K562 (cell line): ENCODE data around the gene MAB21L3. TPM values are rescaled to one million over a fixed set of nuclear protein-coding genes. Genes with fewer than 3 reads are reported as not detected.

Experiments
- ATAC-seq: fragments of 200-7000 bp; cut with Tn5 transposase; 3 replicates; pipeline ENCODE4 v1.9.1; 2020; ENCODE audit warnings: moderate library complexity
- BruUV-seq: library from RNA; stranded (reverse); fragments of 400-500 nt; replicated peaks from 2 replicates; lab custom pipeline; 2021; lab: Mats Ljungman, UMichigan
- CTCF ChIA-PET: fragments of 300-600 bp; formaldehyde crosslinking; extraction: SDS; loops from one replicate; lab custom pipeline; 2021; ENCODE audit warnings: low intra/inter-chr PET ratio; lab: Yijun Ruan, JAX
- POLR2A ChIA-PET: fragments of 300-600, 350-650 bp; sonication (Branson Sonifier 250); formaldehyde crosslinking; extraction: SDS; loops from one replicate; lab custom pipeline; 2021; ENCODE audit warnings: antibody characterized with exemption, inconsistent platforms; lab: Yijun Ruan, JAX
- DNase-seq, 4 experiments: peaks; one replicate each; pipeline versions ENCODE4 v3.0.0 to v3.0.0-alpha.2; 2011 to 2018; ENCODE audit warnings: low spot score in 3 of 4, mixed read lengths in 3 of 4; ENCODE audit errors: extremely low read depth in 1 of 4
- FAIRE-seq: peaks from 2 replicates; lab custom pipeline; 2011; peaks lifted over from hg19 to GRCh38; lab: Jason Lieb, UNC
- H2AFZ ChIP-seq: 2 replicates; pipeline ENCODE4 v1.6.0; 2011; ENCODE audit warnings: low read depth, low read length, control low read depth, inconsistent platforms
- H3K27ac ChIP-seq: fragments of 200-600 bp; 3 replicates; pipeline ENCODE4 v1.8.0; 2011; ENCODE audit warnings: low read depth, mild to moderate bottlenecking, control low read depth, inconsistent platforms, low read length, moderate library complexity, mixed read lengths; ENCODE audit errors: extremely low read depth
- H3K27me3 ChIP-seq, 2 experiments: fragments of 300-600 bp in 1 of 2; 2 replicates in 1 of 2; 3 replicates in 1 of 2; pipeline versions ENCODE4 v1.6.0 to v1.8.0; 2011; ENCODE audit warnings: inconsistent platforms in 2 of 2, low read length in 2 of 2, mild to moderate bottlenecking in 1 of 2, mixed read lengths in 1 of 2, moderate library complexity in 1 of 2; ENCODE audit not compliant: control insufficient read depth in 2 of 2, insufficient read depth in 2 of 2
- H3K36me3 ChIP-seq: fragments of 300-600 bp; 3 replicates; pipeline ENCODE4 v1.8.0; 2011; ENCODE audit warnings: mild to moderate bottlenecking, low read length, inconsistent platforms; ENCODE audit not compliant: control insufficient read depth, insufficient read depth
- H3K4me1 ChIP-seq, 2 experiments: fragments of 200-600 bp in 1 of 2; replicated peaks in 1 of 2; 2 replicates in 1 of 2; 3 replicates in 1 of 2; pipeline versions ENCODE4 v1.5.1 to v1.8.0; 2011; ENCODE audit warnings: inconsistent platforms in 2 of 2, low read length in 2 of 2, mild to moderate bottlenecking in 1 of 2, mixed read lengths in 1 of 2, moderate library complexity in 1 of 2; ENCODE audit not compliant: control insufficient read depth in 2 of 2, insufficient read depth in 2 of 2
- H3K4me2 ChIP-seq: 2 replicates; pipeline ENCODE4 v1.6.1; 2011; ENCODE audit warnings: low read length, control low read depth, inconsistent platforms, mixed read lengths; ENCODE audit not compliant: insufficient read depth
- H3K4me3 ChIP-seq: fragments of 200-600 bp; sonication (generic), shearing (Covaris generic); 2 replicates; pipeline ENCODE4 v1.5.1; 2016; ENCODE audit warnings: control low read depth, inconsistent platforms
- H3K79me2 ChIP-seq: fragments of 200-600 bp; 3 replicates; pipeline ENCODE4 v1.8.0; 2011; ENCODE audit warnings: low read length, inconsistent platforms; ENCODE audit not compliant: control insufficient read depth, insufficient read depth
- H3K9ac ChIP-seq, 2 experiments: 2 replicates each; pipeline versions ENCODE4 v1.6.0 to v1.6.1; 2011; ENCODE audit warnings: low read depth in 2 of 2, low read length in 2 of 2, control low read depth in 1 of 2, inconsistent platforms in 1 of 2, mild to moderate bottlenecking in 1 of 2, mixed read lengths in 1 of 2; ENCODE audit not compliant: insufficient read depth in 1 of 2
- H3K9me1 ChIP-seq: one replicate; pipeline ENCODE4 v1.6.0; 2011; ENCODE audit warnings: inconsistent platforms, mild to moderate bottlenecking, low read length, moderate library complexity; ENCODE audit not compliant: control insufficient read depth, insufficient read depth
- H3K9me3 ChIP-seq: replicated peaks from 2 replicates; pipeline ENCODE4 v1.5.1; 2011; ENCODE audit warnings: low read depth, low read length, inconsistent platforms; ENCODE audit not compliant: control insufficient read depth, insufficient read depth
- H4K20me1 ChIP-seq: replicated peaks from 2 replicates; pipeline ENCODE4 v1.6.1; 2011; ENCODE audit warnings: low read length, inconsistent platforms, mixed read lengths; ENCODE audit not compliant: control insufficient read depth, insufficient read depth
- BHLHE40 ChIP-seq: IDR thresholded peaks from 2 replicates; pipeline ENCODE4 v1.6.1; 2011; ENCODE audit warnings: low read length, improper control_type of control experiment
- HDAC3 ChIP-seq: fragments of 450-650 bp; IDR thresholded peaks from 2 replicates; pipeline ENCODE4 v1.6.1; 2018; ENCODE audit warnings: borderline replicate concordance, mild to moderate bottlenecking, moderate library complexity; ENCODE audit not compliant: partially characterized antibody
- HMG20B ChIP-seq: fragments of 250-450 bp; sonication (Bioruptor Pico); IDR thresholded peaks from 2 replicates; pipeline ENCODE4 v1.5.0; 2021; ENCODE audit warnings: mild to moderate bottlenecking
- NR2C1 ChIP-seq, 2 experiments: fragments of 450-650 bp; IDR thresholded peaks; 2 replicates each; pipeline ENCODE4 v1.6.1; 2017; ENCODE audit warnings: mild to moderate bottlenecking in 2 of 2, antibody characterized with exemption in 1 of 2, inconsistent platforms in 1 of 2, missing compliant biosample characterization in 1 of 2, missing genetic modification characterization in 1 of 2
- PRMT5 ChIP-seq: sonication (generic); formaldehyde crosslinking; IDR thresholded peaks from 2 replicates; pipeline ENCODE4 v1.5.0; 2020; ENCODE audit warnings: missing genetic modification reagents
- ZC3H11A ChIP-seq: IDR thresholded peaks from 2 replicates; pipeline ENCODE4 v1.6.1; 2012; ENCODE audit warnings: low read depth, low read length, improper control_type of control experiment
- ZNF24 ChIP-seq: fragments of 450-650 bp; IDR thresholded peaks from 2 replicates; pipeline ENCODE4 v1.6.1; 2016
- WGBS: fragments of 100-300 bp; shearing (Covaris generic); methylation state at CpG from one replicate; pipeline ENCODE4 v1.1.6; 2016; ENCODE audit warnings: low coverage, mixed read lengths; ENCODE audit not compliant: insufficient coverage; ENCODE audit errors: missing lambda C conversion rate; 5-methylcytosine and 5-hydroxymethylcytosine counted together
- in situ Hi-C: fragments of 300-500 bp; cut with MboI; formaldehyde crosslinking; loops from 4 replicates; pipeline ENCODE4 v1.15.0; 2018; ENCODE audit warnings: inconsistent platforms, mixed read lengths
- intact Hi-C: fragments of 100-400 bp; cut with micrococcal nuclease; formaldehyde crosslinking; loops from 2 replicates; pipeline ENCODE4 v1.14.2; 2022
- polyA plus RNA-seq, 8 experiments: library from polyadenylated mRNA; depleted of rRNA in 4 of 8; stranded (reverse) in 5 of 8; unstranded in 3 of 8; fragments of >200 nt; fragmentation: Nextera tagmentation in 2 of 8; fragmentation: Illumina TruSeq in 1 of 8; extraction: Ambion mirVana in 2 of 8; extraction: Trizol in 1 of 8; gene quantifications; 2 replicates each; pipeline versions ENCODE4 v1.2.1 to v1.2.3, GENCODE V29; 2011 to 2014; ENCODE audit warnings: inconsistent platforms in 1 of 8, missing spikeins in 1 of 8
- total RNA-seq, 7 experiments: library from RNA; depleted of rRNA in 6 of 7; stranded (reverse); fragments of >200 nt in 6 of 7; fragmentation: Illumina TruSeq in 2 of 7; extraction: Trizol in 2 of 7; gene quantifications; 2 replicates each; pipeline versions ENCODE4 v1.2.1 to v1.2.3, GENCODE V29; 2011 to 2021; ENCODE audit warnings: low replicate concordance in 1 of 7
- TF ChIP-seq, protein P1 (sequence below): fragments of 250-450 bp; sonication (Bioruptor Pico); IDR thresholded peaks from 2 replicates; pipeline ENCODE4 v1.4.0; 2020; ENCODE audit warnings: mild to moderate bottlenecking, moderate library complexity
- TF ChIP-seq, protein P2 (sequence below): sonication (generic); formaldehyde crosslinking; IDR thresholded peaks from 2 replicates; pipeline ENCODE4 v1.8.0; 2022; ENCODE audit warnings: mild to moderate bottlenecking, low read depth, missing genetic modification reagents
- TF ChIP-seq, protein P3 (sequence below): fragments of 450-650 bp; IDR thresholded peaks from 2 replicates; pipeline ENCODE4 v1.6.1; 2017; ENCODE audit warnings: antibody characterized with exemption
- TF ChIP-seq, protein P4 (sequence below), 2 experiments: fragments of 450-650 bp in 1 of 2; IDR thresholded peaks; 2 replicates each; pipeline ENCODE4 v1.6.1; 2011 to 2017; ENCODE audit warnings: low read depth in 2 of 2, antibody characterized with exemption in 1 of 2, borderline replicate concordance in 1 of 2, low read length in 1 of 2, mild to moderate bottlenecking in 1 of 2, mixed read lengths in 1 of 2; ENCODE audit not compliant: control insufficient read depth in 1 of 2

The MAB21L3 gene
- total and polyA plus RNA-seq, 9 of the 15 experiments (the other 6 are each of a cell fraction or from before 2014, with no cell fraction given): not detected

DNA sequence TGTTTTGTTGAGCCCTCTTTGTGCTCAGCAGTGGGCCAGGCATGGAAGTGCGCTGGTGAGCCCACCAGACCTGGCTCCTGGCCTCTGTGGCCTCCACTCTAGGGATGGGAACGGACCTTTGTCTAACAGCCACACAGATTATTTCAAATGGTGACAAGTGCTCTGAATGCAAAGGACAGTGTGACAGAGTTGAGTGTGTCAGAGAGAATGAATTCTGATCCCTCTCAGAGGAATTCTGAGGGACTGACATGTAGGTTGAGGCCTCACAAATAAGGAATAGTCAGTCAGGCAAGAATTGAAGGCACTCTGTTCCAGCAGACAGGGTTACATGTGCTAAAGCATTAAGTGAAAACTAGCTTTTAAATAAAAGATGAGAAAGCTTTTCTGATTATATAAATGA, 11.3 kb upstream of the MAB21L3 start (continued):
- TF ChIP-seq, protein P1, sequence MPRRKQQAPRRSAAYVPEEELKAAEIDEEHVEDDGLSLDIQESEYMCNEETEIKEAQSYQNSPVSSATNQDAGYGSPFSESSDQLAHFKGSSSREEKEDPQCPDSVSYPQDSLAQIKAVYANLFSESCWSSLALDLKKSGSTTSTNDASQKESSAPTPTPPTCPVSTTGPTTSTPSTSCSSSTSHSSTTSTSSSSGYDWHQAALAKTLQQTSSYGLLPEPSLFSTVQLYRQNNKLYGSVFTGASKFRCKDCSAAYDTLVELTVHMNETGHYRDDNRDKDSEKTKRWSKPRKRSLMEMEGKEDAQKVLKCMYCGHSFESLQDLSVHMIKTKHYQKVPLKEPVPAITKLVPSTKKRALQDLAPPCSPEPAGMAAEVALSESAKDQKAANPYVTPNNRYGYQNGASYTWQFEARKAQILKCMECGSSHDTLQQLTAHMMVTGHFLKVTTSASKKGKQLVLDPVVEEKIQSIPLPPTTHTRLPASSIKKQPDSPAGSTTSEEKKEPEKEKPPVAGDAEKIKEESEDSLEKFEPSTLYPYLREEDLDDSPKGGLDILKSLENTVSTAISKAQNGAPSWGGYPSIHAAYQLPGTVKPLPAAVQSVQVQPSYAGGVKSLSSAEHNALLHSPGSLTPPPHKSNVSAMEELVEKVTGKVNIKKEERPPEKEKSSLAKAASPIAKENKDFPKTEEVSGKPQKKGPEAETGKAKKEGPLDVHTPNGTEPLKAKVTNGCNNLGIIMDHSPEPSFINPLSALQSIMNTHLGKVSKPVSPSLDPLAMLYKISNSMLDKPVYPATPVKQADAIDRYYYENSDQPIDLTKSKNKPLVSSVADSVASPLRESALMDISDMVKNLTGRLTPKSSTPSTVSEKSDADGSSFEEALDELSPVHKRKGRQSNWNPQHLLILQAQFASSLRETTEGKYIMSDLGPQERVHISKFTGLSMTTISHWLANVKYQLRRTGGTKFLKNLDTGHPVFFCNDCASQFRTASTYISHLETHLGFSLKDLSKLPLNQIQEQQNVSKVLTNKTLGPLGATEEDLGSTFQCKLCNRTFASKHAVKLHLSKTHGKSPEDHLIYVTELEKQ (CRISPR knock-in tag): no peak
- TF ChIP-seq NR2C1 (IDR thresholded peaks at IDR 0.05) (no peak), NR2C1 (tag; IDR thresholded peaks at IDR 0.05) (no peak), HDAC3 (no peak), PRMT5 (CRISPR knock-in tag) (no peak)
- TF ChIP-seq, all 486 proteins: peak for 0

DNA sequence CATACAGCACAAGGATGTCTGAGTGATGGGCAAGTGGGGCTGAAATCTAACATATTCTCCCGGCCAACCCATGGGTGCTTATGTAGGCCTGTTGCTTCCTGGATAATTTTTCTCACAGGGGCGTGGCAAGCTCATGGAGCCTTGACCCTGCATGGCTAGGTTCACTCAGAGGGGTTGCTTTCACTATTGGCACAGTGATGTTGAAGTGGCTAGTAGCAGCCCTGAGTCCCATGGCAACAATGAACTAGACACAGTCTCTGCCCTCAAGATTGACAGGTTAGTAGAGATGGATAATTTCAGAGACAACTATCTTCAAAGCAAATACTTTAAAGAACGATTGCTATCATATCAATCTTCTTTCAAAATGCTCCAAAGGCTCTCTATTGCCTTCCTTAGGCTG, 6.5 kb upstream of the MAB21L3 start:
- in situ Hi-C loops (no loop called here), intact Hi-C loops (no loop called here)
- Histone ChIP-seq H3K27ac (no peak overlapping the region), H2AFZ (no peak overlapping the region), H3K4me2 (no peak overlapping the region), H3K4me3 (no peak overlapping the region), H3K4me1 (no peaks in the 10 kb centered on the region), H3K36me3 (no peaks in the 10 kb centered on the region), H3K79me2 (no peaks in the 10 kb centered on the region), H4K20me1 (no peaks in the 10 kb centered on the region), H3K9me3 (no peaks in the 10 kb centered on the region), H3K27me3 (peaks cover 0 to 4% of the 10 kb centered on the region in 2 experiments; a peak in 3 of 5 replicates), H3K9me1 (no peaks in the 10 kb centered on the region), H3K9ac (no peak overlapping the region)
- WGBS: 0% methylated on average over 3 of the region's 3 CpGs
- no TSS peak for BruUV-seq
- DNase-seq: no peak
- no peak for FAIRE-seq
- POLR2A ChIA-PET: no interaction called here
- no peak for ATAC-seq
- CTCF ChIA-PET: no interaction called here
- TF ChIP-seq, protein P2, sequence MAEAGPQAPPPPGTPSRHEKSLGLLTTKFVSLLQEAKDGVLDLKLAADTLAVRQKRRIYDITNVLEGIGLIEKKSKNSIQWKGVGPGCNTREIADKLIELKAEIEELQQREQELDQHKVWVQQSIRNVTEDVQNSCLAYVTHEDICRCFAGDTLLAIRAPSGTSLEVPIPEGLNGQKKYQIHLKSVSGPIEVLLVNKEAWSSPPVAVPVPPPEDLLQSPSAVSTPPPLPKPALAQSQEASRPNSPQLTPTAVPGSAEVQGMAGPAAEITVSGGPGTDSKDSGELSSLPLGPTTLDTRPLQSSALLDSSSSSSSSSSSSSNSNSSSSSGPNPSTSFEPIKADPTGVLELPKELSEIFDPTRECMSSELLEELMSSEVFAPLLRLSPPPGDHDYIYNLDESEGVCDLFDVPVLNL: no peak
- TF ChIP-seq, protein P3, sequence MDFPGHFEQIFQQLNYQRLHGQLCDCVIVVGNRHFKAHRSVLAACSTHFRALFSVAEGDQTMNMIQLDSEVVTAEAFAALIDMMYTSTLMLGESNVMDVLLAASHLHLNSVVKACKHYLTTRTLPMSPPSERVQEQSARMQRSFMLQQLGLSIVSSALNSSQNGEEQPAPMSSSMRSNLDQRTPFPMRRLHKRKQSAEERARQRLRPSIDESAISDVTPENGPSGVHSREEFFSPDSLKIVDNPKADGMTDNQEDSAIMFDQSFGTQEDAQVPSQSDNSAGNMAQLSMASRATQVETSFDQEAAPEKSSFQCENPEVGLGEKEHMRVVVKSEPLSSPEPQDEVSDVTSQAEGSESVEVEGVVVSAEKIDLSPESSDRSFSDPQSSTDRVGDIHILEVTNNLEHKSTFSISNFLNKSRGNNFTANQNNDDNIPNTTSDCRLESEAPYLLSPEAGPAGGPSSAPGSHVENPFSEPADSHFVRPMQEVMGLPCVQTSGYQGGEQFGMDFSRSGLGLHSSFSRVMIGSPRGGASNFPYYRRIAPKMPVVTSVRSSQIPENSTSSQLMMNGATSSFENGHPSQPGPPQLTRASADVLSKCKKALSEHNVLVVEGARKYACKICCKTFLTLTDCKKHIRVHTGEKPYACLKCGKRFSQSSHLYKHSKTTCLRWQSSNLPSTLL: no peak
- TF ChIP-seq, protein P4, sequence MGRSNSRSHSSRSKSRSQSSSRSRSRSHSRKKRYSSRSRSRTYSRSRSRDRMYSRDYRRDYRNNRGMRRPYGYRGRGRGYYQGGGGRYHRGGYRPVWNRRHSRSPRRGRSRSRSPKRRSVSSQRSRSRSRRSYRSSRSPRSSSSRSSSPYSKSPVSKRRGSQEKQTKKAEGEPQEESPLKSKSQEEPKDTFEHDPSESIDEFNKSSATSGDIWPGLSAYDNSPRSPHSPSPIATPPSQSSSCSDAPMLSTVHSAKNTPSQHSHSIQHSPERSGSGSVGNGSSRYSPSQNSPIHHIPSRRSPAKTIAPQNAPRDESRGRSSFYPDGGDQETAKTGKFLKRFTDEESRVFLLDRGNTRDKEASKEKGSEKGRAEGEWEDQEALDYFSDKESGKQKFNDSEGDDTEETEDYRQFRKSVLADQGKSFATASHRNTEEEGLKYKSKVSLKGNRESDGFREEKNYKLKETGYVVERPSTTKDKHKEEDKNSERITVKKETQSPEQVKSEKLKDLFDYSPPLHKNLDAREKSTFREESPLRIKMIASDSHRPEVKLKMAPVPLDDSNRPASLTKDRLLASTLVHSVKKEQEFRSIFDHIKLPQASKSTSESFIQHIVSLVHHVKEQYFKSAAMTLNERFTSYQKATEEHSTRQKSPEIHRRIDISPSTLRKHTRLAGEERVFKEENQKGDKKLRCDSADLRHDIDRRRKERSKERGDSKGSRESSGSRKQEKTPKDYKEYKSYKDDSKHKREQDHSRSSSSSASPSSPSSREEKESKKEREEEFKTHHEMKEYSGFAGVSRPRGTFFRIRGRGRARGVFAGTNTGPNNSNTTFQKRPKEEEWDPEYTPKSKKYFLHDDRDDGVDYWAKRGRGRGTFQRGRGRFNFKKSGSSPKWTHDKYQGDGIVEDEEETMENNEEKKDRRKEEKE (IDR thresholded peaks at IDR 0.05; ENCODE audit: borderline replicate concordance in 1 of 2, control insufficient read depth in 1 of 2, low read depth in 2 of 2, low read length in 1 of 2): no peak
- TF ChIP-seq ZC3H11A (no peak), HMG20B (CRISPR knock-in tag) (no peak), ZNF24 (no peak), BHLHE40 (no peak)
